Uterus (tissue), 4 donors: ENCODE measurements around the gene ZNF669. TPM values are rescaled to one million over a fixed set of nuclear protein-coding genes. Genes with fewer than 3 reads are reported as not detected.

Experiments
- DNase-seq, 2 donors: peaks; one replicate each; pipeline ENCODE4 v3.0.0-alpha.2; 2019 to 2020
- H3K27ac ChIP-seq, 2 donors: fragments of 200-600 bp; sonication (generic); 1 replicate in 1 of 2; 2 replicates in 1 of 2; pipeline ENCODE4 v1.5.1; 2016 to 2018
- H3K27me3 ChIP-seq, 2 donors: fragments of 200-600 bp; sonication (generic); one replicate each; pipeline ENCODE4 v1.5.1; 2018 to 2019; ENCODE audit warnings: control low read depth in 1 of 2
- H3K36me3 ChIP-seq, 2 donors: fragments of 200-600 bp; sonication (generic); one replicate each; pipeline ENCODE4 v1.5.1; 2019; ENCODE audit warnings: control low read depth in 1 of 2
- H3K4me1 ChIP-seq, 2 donors: fragments of 200-600 bp; sonication (generic); one replicate each; pipeline ENCODE4 v1.5.1; 2018 to 2019; ENCODE audit warnings: control low read depth in 1 of 2
- H3K4me3 ChIP-seq, 2 donors: fragments of 200-600 bp; sonication (generic); 1 replicate in 1 of 2; 2 replicates in 1 of 2; pipeline ENCODE4 v1.5.1; 2018 to 2019; ENCODE audit warnings: mild to moderate bottlenecking in 1 of 2
- H3K9me3 ChIP-seq, 2 donors: fragments of 200-600 bp; sonication (generic); one replicate each; pipeline ENCODE4 v1.5.1; 2019; ENCODE audit warnings: control low read depth in 1 of 2
- POLR2A ChIP-seq, 2 donors: fragments of 450-650 bp; IDR thresholded peaks; one replicate each; pipeline ENCODE4 v1.6.1; 2016; ENCODE audit warnings: antibody characterized with exemption in 2 of 2, mild to moderate bottlenecking in 1 of 2, moderate library complexity in 1 of 2
- intact Hi-C: fragments of 100-400 bp; cut with DNase I; formaldehyde crosslinking; loops from one replicate; pipeline ENCODE4 v1.15.1; 2023; ENCODE audit warnings: low total_unique reads
- total RNA-seq, 4 donors: library from RNA; depleted of rRNA in 3 of 4; stranded (reverse); fragments of >200 nt in 3 of 4; gene quantifications; one replicate each; pipeline versions ENCODE4 v1.1.0 to v1.2.4, GENCODE V29; 2014 to 2023
- TF ChIP-seq, protein P1 (sequence below), 4 experiments: fragments of 200-600 bp in 2 of 4; fragments of 450-650 bp in 2 of 4; sonication (generic) in 2 of 4; IDR thresholded peaks; one replicate each; pipeline ENCODE4 v1.5.1; 2016 to 2019; ENCODE audit warnings: antibody characterized with exemption in 4 of 4, mild to moderate bottlenecking in 2 of 4, moderate library complexity in 1 of 4
- donor health status: DM: yes; HTN: yes; CAD: no.

ZNF669 gene
- total RNA-seq, 4 donors from 2014 or later, result 2.3 to 25.0 (median 14.8) TPM

DNA sequence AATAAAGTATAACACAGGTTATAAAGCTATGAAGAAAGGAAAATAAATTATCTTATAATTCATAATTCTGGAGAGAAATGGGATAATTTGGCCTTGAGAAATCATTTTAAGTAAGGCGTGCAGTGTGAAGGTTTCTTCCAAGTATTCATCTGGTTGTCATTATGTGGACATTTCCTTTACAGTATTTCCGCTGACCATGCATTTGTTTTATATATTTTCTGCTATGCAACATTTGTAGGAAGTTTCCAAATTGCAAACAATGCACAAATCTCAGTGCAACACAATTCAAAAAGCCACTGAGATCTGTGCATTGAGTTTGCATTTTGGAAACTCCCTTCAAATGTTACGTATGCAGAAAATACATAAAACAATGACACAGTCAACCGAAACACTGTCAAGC lies 43.4 kb downstream of the ZNF669 start:
- intact Hi-C loops, result no loop called here
- H3K4me1 ChIP-seq, result no peaks in the 10 kb centered on the region
- H3K27me3 ChIP-seq, result no peaks in the 10 kb centered on the region
- no peak for DNase-seq
- H3K4me3 ChIP-seq, result no peak overlapping the region
- TF ChIP-seq, protein P1, sequence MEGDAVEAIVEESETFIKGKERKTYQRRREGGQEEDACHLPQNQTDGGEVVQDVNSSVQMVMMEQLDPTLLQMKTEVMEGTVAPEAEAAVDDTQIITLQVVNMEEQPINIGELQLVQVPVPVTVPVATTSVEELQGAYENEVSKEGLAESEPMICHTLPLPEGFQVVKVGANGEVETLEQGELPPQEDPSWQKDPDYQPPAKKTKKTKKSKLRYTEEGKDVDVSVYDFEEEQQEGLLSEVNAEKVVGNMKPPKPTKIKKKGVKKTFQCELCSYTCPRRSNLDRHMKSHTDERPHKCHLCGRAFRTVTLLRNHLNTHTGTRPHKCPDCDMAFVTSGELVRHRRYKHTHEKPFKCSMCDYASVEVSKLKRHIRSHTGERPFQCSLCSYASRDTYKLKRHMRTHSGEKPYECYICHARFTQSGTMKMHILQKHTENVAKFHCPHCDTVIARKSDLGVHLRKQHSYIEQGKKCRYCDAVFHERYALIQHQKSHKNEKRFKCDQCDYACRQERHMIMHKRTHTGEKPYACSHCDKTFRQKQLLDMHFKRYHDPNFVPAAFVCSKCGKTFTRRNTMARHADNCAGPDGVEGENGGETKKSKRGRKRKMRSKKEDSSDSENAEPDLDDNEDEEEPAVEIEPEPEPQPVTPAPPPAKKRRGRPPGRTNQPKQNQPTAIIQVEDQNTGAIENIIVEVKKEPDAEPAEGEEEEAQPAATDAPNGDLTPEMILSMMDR (IDR thresholded peaks at IDR 0.05), result no peak
- TF ChIP-seq POLR2A (IDR thresholded peaks at IDR 0.05), result no peak
- H3K27ac ChIP-seq, result no peak overlapping the region
- no peaks in the 10 kb centered on the region for H3K9me3 ChIP-seq
- no peaks in the 10 kb centered on the region for H3K36me3 ChIP-seq

DNA sequence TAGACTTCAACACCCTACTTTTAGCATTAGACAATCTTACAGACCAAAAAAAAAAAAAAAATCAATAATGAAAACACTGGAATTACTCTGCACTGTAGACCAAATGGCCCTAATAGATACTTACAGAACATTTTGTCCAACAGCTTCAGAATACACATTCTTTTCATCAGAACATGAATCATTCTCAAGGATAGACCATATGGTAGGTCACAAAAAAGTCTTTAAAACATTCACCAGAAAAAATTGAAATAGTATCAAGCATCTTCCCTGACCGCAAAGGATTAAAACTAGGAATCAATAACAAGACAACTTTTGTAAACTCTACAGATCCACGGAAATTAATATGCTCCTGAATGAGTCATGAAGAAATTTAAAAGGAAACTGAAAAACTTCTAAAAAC lies 48.1 kb downstream of the ZNF669 start:
- Histone ChIP-seq H3K9me3 (no peaks in the 10 kb centered on the region), H3K27me3 (no peaks in the 10 kb centered on the region), H3K4me3 (no peak overlapping the region), H3K4me1 (peaks cover 0 to 4% of the 10 kb centered on the region in 2 donors), H3K36me3 (no peaks in the 10 kb centered on the region), H3K27ac (no peak overlapping the region)
- TF ChIP-seq, protein P1 (IDR thresholded peaks at IDR 0.05), result no peak
- TF ChIP-seq POLR2A (IDR thresholded peaks at IDR 0.05), result no peak
- intact Hi-C loops, result no loop called here
- no peak for DNase-seq

DNA sequence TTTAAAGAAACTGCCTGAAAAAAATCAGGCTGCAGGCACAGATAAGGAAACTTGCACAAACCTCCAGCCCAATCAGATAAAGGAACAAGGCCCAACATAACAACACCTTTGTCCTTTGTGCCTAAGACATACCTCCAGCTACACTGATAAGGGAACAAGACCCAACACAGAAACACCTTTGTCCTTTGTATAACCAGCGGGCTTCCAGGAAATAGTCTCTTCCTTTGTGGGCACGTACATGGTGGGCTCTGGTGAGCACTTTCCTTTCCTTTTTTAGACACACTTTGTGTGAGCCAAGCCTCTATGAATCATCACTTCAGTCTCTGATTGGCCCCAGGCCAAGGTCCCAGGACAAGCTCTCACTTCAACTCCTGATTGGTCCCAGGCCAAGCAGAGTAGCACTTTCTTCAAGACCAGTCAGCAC lies 49.2 kb downstream of the ZNF669 start:
- H3K36me3 ChIP-seq, result no peaks in the 10 kb centered on the region
- intact Hi-C loops, result no loop called here
- H3K4me3 ChIP-seq, result no peak overlapping the region
- DNase-seq, result peak; percentile 20 to 39
- H3K4me1 ChIP-seq, result peaks cover 0 to 4% of the 10 kb centered on the region in 2 donors
- TF ChIP-seq, protein P1 (IDR thresholded peaks at IDR 0.05), result no peak
- TF ChIP-seq POLR2A (IDR thresholded peaks at IDR 0.05), result no peak
- no peak overlapping the region for H3K27ac ChIP-seq
- no peaks in the 10 kb centered on the region for H3K27me3 ChIP-seq
- no peaks in the 10 kb centered on the region for H3K9me3 ChIP-seq

Other genes starting within 250 kb of the ZNF669 start
- 10 to 100 TPM; 22.5 to 53.4 (median 42.4) TPM for gene AHCTF1, start 172.4 kb downstream of the ZNF669 start, total RNA-seq
- 1 to 10 TPM in 1 of 4 donors, not detected in 3; 3.5 TPM for gene ZNF695, start 96.3 kb downstream of the ZNF669 start, total RNA-seq
- gene ZNF670, start 25.5 kb downstream of the ZNF669 start, total RNA-seq, result 1 to 10 TPM; 5.0 to 9.5 (median 7.4) TPM
- gene ZNF124, start 67.7 kb upstream of the ZNF669 start, total RNA-seq, result 100 to 1,000 TPM in 3 of 4 donors, 10 to 100 TPM in 1; 64.8 to 184 (median 143) TPM
- not detected for gene VN1R5, start 151.7 kb upstream of the ZNF669 start, total RNA-seq
- gene ZNF496, start 227.5 kb upstream of the ZNF669 start, total RNA-seq, result 10 to 100 TPM; 24.1 to 51.7 (median 41.0) TPM